ENCODE data around the gene RAB1B.
"Not testable (repeated sequence)": the region's sequence is repeated elsewhere in the genome, so short reads cannot be mapped to it uniquely, and the experiment has no call there.

The RAB1B gene

DNA sequence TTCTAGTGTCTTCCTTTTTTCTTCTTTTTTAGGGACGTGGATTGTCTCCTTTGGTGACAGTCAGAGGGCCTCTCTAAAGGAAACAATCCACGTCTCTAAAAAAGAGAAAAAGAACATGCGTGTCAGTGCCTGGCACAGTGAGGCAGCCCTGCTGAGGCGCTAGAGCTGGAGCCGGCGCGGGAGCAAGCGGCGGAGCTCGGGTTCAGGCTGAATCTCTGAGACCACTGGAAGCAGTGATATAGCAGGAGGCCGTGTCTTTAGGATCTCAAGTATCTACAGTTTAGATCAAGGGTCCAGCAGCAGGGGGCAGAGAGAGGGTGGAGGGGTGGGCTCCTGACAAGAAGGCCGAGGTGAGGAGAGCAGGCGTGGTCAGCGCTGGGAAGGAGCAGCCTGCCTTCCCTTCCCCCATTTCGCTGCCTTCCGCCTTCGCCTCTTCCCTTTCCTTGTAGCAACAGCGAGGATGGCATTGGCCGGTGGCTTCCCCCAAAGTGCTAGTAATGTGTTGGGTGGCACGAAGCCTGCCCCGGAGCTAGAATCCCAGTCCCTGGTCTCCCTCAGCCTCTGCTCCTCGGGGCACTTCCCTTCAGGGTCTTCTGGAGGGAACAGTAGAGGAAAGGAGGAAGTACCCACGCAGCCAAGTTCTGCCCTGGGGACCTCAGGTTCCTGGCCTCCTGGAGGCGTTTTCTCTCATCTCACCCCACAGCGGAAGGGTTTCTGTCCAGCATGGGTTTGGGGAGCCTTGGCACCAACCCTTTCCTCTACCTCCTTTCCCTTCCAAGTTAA is 28.2 kb upstream of the RAB1B start:
- no peak for DNase-seq (ENCODE audit: low read depth)

DNA sequence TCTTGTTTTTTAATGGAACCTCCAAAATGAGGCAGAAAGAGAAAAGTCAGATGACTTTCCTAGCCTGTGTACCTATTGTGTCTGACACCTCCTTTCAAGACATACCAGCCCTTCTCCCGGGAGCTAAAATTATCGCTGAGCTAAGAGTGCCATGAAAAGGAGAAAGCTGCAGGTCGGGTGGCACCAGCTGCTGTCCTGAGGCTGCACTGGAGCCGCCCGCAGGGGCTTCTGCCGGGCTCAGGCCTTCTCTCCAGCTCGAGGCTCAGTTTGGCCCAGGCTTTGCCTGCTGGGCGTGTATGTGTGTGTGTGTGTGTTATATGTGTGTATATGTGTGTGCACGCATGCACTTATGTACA is 27.7 kb upstream of the RAB1B start:
- no peak for DNase-seq (ENCODE audit: low read depth)

DNA sequence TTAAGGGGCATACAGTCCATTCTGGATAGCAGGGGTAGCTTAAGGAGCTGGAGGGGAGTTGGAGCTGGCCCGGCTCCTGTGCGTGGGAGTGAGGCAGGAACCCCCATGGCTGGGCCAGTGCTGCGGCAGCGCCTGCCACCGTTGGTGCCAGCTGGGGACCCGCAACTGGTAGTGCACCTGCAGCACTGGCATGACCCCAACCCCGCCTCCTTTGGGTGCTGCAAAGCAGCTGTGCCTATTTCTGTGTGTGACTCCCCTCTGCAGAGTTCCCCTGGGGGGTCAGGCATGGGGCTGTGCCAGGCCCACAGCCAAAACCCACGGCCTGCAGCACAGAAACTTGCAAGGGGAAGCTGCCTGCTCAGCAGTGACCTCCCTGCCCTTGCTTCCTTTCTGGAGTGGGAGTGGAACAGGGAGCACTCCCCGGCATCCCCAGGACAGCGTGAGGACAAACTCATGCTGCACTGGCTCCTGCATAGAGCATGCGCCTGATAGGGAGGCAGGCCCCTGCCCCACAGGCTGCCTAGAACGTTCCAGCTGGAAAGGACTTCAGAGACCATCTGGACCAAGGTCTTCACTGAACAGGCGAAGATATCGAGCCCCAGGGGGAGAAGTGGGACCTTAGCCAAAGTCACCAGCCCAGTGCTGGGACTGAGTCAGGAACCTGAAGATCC is 26.2 kb upstream of the RAB1B start:
- no peak for DNase-seq (ENCODE audit: low read depth)

DNA sequence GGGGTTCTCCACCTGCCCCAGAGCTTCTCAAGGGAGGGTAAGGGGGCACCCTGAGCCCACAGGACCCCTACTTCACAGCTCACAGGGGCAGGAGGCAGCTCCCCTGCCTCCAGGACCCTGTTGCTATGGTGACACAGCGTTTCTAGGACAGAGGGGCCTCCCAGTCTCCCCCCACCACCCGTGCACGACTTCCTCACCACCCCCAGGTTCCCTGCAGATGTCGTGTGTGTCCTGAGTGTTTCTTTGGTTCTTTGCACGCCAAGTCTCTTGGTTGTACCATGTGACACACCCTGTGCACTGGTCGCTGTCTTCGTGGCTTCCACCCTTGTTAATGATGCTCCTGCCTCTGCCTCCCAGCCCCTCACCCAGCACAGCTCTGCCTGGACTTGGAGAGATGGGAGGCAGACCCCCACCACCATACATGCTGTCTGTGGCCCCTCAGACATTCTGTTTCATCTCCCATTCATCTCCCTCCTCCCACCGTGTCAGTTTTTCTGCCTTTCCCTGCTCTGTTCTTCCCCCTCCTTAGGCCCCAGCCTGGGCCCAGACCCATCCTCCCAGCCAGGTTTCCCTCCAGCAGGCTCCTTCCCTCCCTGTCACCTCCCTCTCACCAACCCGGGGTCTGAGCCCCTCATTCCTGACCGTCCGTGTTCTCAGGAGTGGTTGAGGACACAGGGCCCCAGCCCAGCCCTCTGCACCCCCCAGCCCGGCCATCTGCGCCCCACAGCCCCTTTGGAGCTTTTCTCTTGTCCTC is 24.5 kb upstream of the RAB1B start:
- DNase-seq (ENCODE audit: low read depth) = no peak

DNA sequence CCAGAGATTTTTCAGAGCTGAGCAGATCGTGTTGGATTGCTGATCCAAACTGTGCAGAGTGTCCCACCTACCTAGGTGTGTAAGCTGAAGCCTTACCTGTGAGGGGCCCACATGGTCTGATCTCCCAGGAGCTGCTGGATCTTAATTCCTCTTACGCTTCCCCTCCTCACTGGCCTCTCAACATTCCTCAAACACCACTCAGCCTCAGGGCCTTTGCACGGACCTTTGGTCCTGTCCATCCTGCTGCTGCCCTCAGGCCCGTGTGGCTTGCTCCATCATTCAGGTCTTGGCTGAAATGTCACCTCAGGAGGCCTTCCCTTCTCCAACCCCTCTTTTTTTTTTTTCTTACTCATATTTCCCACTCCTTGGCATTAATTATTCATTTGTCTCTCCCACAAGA is 21.1 kb upstream of the RAB1B start:
- DNase-seq (ENCODE audit: low read depth) = no peak

DNA sequence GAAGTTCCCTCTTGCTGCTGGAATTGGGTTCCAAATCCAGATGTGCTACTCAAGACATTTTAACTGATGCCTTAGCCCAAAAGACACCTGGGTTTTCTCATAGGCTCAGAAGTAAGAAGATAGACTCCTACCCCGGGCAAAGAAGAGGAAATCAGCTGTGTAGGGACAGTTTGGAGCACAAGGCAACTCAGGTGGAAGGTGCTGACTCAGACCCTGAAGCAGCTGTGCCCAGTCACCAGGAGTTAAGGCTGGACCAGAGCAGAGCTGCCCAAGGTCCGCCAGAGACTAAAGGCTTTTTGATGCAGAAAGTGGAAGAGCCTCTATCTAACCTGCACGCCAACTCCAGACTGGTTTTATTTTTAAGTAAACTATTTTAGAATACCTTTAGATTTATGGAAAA is 20.6 kb upstream of the RAB1B start:
- DNase-seq (ENCODE audit: low read depth) = no peak

DNA sequence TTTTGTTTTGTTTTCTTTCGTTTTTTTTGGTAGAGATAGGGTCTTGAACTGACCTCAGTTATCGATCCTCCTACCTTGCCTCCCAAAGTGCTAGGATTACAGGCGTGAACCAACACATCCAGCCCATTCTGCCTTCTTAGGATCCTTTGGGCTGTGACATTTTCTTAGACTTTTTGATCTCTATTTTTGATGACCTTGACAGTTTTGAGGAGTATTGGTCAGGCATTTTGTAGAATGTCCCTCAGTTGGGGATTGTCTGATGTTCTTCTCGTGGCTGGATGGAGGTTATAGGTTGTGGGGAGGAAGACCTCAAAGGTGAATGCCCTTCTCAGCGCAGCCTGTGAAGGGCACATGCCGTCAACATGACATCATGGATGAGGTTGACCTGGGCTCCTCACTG is 19.5 kb upstream of the RAB1B start:
- DNase-seq (ENCODE audit: low read depth) = no peak

DNA sequence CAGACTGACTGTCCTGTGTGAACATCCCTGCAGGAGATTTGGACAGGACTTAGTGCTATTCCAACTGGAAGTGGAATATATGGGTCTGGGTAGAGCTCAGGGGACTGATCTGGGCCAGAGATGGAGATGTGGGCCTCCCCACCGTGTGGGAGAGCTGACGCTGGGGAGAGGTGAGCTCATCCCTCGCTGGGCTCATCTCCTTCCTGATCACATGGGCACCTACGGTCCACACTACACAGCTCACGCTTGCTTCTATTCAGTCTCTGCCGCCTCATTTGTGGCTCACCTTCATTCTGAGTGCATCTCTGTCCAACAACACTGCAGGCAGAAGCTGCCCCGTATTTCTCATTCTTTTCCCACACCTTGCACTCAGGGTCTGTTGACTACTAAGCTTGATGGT is 16.6 kb upstream of the RAB1B start:
- no peak for DNase-seq (ENCODE audit: low read depth)

DNA sequence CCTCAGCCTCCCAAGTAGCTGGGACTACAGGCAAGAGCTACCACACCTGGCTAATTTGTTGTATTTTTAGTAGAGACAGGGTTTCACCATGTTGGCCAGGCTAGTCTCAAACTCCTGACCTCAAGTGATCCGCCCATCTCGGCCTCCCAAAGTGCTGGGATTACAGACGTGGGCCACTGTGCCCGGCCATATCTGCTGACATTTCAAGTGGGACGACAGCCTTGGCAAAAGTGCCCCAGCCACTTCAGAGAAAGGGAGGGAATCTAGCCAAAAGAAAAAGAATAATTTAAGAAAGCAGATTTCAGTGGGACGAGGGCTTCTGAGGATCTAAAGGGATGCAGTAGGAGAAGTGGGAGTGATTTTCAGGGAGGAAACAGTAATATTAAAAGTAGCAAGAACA is 15.4 kb upstream of the RAB1B start:
- not testable (repeated sequence) for DNase-seq (ENCODE audit: low read depth)

DNA sequence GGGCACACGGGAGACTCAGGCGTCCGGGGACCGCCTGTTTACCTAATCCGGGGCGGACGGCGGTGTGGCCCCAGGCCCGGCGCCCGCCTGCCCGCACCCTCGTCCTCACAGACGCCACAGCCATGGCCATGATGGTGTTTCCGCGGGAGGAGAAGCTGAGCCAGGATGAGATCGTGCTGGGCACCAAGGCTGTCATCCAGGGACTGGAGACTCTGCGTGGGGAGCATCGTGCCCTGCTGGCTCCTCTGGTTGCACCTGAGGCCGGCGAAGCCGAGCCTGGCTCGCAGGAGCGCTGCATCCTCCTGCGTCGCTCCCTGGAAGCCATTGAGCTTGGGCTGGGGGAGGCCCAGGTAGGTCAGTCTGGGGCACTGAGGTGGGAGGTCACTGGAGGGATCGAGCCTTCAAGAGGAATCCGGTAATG is 10.0 kb upstream of the RAB1B start:
- DNase-seq (ENCODE audit: low read depth) = no peak

DNA sequence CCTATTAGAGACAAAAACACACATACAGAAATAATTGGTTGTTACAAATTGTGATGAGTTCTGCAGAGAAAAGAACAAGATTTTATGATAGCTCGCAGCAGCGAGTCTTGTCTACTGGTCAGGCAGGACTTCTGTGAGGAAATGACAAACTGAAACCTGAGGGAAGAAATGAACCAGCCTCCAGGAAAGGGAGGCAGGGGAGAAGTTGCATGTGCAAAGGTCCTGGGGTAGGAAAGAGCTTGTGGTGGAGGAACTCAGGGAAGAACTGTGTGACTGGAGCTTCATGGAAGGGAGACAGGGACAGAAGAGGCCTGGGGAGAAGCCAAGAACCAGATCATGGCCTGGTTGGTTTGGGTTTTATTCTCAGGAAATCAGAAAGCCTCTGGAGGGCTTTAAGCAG is 9.2 kb upstream of the RAB1B start:
- no peak for DNase-seq (ENCODE audit: low read depth)

DNA sequence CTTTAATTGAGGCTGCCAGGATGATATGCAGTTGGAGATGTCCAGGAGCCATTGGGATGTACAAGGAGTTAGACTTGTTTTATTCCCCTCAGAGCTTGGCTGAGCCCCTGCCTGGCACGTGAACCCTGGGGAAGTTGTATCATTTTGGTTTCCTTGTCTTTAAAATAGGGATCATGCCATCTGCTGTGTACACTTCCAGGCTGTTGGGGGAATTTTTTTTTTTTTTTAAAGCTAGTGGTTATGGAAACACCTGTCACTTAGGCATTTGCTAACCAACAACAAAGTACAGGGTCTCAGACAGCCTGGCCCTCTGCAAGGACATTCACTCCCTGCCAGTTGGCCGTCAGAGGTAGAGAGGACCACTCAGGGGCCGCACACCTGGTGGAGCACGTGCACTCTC is 8.5 kb upstream of the RAB1B start:
- DNase-seq (ENCODE audit: low read depth) = no peak

DNA sequence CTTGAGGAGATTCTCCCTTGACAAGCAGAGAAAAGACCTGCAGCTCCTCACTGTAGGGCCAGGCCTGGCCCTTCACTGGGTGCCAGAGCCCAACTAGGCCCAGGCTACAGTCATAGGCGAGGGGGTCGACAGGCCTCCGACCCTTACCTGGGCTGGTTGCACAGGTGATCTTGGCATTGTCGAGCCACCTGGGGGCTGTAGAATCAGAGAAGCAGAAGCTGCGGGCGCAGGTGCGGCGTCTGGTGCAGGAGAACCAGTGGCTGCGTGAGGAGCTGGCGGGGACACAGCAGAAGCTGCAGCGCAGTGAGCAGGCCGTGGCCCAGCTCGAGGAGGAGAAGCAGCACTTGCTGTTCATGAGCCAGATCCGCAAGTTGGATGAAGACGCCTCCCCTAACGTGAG is 6.9 kb upstream of the RAB1B start:
- no peak for DNase-seq (ENCODE audit: low read depth)

DNA sequence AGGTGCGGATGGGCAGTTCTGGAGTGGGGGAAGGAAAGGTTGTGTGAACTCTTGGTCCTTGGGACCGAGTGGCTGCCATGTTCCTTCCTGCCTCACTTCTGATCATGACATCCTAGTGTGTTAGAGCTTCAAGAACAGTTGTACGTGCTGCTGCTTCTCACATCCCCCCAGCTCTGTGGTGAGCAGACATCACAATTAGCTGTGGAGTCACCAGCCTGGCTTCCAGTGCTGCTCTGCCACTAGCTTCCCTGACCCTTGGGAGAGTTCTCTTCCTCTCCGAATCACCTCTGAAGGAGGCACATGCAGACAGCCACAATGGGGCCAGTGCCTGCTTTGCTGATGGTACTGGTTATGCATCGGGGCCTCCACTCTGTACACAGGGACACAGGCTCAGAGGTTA is 6.2 kb upstream of the RAB1B start:
- DNase-seq (ENCODE audit: low read depth) = no peak

DNA sequence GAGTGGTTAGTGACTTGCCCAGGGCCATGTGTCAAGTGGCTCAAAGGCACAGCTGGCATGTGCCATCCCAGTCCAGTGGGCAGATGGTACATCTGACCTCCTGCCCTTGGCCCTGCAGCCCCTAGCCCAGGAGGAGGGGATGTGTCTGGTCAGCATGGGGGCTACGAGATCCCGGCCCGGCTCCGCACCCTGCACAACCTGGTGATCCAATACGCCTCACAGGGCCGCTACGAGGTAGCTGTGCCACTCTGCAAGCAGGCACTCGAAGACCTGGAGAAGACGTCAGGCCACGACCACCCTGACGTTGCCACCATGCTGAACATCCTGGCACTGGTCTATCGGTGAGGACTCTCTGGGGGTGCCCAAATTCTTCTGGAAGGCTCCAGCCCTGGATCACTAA is 5.7 kb upstream of the RAB1B start:
- no peak for DNase-seq (ENCODE audit: low read depth)

DNA sequence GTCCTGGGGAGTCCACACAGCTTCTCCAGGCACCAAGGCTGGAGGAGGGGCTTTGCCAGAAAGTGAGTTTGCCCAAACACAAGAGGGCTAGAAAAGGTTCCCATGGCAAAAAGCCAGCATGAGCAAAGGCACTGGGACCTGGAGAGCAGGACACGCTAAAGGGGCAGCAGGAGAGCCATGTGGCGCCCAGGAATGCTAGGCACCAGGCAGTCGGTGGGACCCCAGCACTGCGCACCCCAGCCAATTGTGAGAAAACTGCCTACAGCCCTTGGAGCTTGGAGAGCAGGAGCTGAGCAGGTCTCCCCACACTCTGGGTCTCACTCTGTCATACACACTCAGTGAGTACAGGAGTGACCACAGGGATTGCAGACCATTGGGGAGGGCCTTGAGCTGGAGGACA is 5.2 kb upstream of the RAB1B start:
- DNase-seq (ENCODE audit: low read depth) = no peak

DNA sequence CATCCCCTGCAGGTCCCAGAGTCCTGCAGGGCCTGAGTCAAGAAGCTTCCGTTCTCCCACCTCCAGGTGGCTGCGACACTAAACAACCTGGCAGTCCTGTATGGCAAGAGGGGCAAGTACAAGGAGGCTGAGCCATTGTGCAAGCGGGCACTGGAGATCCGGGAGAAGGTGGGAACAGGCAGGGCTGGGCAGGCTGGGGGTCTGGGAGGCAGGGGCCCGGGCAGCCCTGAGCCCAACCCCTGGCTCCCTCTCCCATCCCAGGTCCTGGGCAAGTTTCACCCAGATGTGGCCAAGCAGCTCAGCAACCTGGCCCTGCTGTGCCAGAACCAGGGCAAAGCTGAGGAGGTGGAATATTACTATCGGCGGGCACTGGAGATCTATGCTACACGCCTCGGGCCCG is 4.7 kb upstream of the RAB1B start:
- no peak for DNase-seq (ENCODE audit: low read depth)

DNA sequence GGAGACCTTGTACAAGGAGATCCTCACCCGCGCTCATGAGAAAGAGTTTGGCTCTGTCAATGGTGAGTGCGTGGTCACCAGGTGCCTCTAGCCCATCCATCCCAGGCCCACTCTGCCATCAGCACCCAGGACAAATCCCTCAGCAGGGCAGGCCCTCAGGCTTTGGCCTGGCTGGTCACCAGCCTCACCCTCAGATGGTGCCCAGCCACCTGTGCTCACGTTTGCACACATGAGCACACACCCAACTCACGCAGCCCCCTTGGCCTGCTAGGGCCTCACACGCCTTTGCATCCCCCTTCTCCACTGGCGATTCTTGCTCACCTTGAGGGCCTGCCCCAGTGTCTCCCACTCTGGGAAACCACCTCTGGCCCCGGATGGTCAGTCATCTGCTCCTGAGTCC is 4.1 kb upstream of the RAB1B start:
- no peak for DNase-seq (ENCODE audit: low read depth)

DNA sequence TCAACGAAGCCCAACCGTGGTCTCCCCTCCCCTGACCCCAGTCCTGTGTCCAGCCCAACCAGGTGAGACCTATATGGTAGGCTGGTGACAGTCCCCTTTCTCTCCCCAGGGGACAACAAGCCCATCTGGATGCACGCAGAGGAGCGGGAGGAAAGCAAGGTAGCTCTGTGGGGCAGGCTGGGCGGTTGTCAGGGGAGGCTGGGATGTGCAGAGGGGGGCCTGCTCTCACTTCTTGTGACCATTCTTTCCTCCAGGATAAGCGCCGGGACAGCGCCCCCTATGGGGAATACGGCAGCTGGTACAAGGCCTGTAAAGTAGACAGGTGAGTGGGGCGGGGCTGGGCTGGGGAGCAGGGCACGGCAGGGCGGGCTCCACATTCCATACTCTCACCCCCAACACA is 3.5 kb upstream of the RAB1B start:
- no peak for DNase-seq (ENCODE audit: low read depth)

DNA sequence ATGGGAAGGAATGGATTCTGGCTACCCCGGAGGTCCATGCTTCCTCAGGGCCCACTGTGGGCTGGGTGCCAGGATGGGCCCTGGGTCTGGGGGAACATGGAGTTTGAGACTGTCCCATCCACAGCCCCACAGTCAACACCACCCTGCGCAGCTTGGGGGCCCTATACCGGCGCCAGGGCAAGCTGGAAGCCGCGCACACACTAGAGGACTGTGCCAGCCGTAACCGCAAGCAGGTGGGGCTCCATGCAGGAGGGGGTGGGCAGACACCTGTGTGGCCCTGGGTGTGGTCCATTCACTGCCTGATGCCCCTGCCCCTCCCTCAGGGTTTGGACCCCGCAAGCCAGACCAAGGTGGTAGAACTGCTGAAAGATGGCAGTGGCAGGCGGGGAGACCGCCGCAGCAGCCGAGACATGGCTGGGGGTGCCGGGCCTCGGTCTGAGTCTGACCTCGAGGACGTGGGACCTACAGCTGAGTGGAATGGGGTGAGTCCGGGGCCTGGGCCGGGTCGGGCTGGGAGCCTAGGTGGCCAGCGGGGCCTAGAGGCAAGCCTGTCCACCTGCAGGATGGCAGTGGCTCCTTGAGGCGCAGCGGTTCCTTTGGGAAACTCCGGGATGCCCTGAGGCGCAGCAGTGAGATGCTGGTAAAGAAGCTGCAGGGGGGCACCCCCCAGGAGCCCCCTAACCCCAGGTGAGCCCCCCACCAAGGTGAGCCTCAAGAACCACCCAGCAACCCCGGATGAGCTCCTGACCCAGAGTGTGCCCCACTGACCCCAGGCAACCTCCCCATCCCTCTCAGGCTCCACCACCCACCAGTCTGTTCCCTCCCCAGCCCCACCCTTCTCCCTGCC is 2.7 kb upstream of the RAB1B start:
- no peak for DNase-seq (ENCODE audit: low read depth)

DNA sequence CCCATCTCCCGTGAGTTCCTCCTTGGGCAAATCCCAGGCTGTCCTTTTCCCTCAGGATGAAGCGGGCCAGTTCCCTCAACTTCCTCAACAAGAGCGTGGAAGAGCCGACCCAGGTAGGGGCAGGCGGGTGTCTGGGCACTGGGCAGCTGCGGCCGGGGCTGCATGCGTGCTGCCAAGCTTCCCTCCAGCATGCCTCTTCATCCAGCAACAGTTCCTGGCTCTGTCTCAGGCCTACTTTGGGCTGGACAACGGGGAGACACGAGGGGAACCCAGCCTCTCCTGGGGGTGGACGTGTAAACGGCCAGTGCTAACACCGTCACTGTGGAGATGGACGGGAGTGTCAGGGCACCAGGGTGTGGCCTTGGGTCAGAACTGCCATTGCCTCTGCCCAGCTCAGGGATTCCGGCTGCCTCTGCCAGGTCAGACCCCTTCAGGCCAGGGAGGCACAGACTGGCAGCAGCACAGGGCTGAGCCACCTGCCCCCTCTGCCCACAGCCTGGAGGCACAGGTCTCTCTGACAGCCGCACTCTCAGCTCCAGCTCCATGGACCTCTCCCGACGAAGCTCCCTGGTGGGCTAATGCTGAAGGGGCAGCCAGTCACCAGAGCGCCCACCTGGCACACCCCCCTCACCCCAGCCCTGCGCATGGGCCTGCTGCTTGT is 1.9 kb upstream of the RAB1B start:
- no peak for DNase-seq (ENCODE audit: low read depth)

DNA sequence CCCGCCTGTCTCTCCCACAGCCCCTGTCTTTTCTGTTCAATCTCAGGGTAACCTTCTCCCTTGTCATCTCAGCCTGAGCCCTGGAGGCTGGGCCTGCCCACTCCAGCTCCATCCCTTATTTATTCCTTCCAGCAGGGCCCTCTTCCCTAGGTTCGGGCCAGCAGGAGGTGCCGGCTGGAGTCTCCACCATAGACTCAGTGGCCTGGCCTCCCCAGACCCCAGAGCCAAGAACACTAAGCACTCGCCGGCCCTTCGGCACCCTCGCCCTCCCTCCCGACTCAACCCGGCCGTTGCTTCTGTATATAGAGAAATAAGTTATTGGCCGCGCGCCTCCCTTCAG is 1.4 kb upstream of the RAB1B start:
- no peak for DNase-seq (ENCODE audit: low read depth)

Measured in stimulated activated CD8-positive, alpha-beta memory T cell treated with anti-CD3 and anti-CD28 coated beads, Interleukin-12 subunit alpha, Interleukin-12 subunit beta, amount 100 ng/mL, for 4 hours (primary cell).